ENCODE data around the gene ZBTB25. TPM values are rescaled to one million over a fixed set of nuclear protein-coding genes. Genes with fewer than 3 reads are reported as not detected.
A peak's percentile ranks its signal among the peaks of the same experiment; 100 is the strongest.
"Not testable (repeated sequence)": the region's sequence is repeated elsewhere in the genome, so short reads cannot be mapped to it uniquely, and the experiment has no call there.

The ZBTB25 gene
- total RNA-seq, 2 donors from 2014 or later = 54.8 to 63.1 TPM

GRCh38 chr14:64536488-64537245 lies 33.0 kb upstream of the ZBTB25 start:
- H3K4me3 Mint-ChIP-seq = peak overlapping the region; percentile 19
- H3K27me3 Mint-ChIP-seq = no peaks in the 10 kb centered on the region
- no peak for DNase-seq
- H3K9me3 ChIP-seq (ENCODE audit: control insufficient read depth, low read length, poor library complexity, severe bottlenecking) = no peaks in the 10 kb centered on the region
- peaks cover 18% of the 10 kb centered on the region for H3K4me1 Mint-ChIP-seq
- peaks cover 8% of the 10 kb centered on the region for H3K36me3 Mint-ChIP-seq (ENCODE audit: low read depth)
- no peak overlapping the region for H3K27ac Mint-ChIP-seq
- no peak for ATAC-seq

GRCh38 chr14:64531567-64531966 lies 27.9 kb upstream of the ZBTB25 start:
- no peak for ATAC-seq
- Mint-ChIP-seq H3K36me3 (ENCODE audit: low read depth) (no peaks in the 10 kb centered on the region), H3K27ac (peak overlapping the region; percentile 49), H3K27me3 (no peaks in the 10 kb centered on the region), H3K4me1 (peaks cover 8% of the 10 kb centered on the region), H3K4me3 (no peak overlapping the region)
- no peaks in the 10 kb centered on the region for H3K9me3 ChIP-seq (ENCODE audit: control insufficient read depth, low read length, poor library complexity, severe bottlenecking)
- DNase-seq = no peak

- Mint-ChIP-seq H3K27me3 (no peaks in the 10 kb centered on the region), H3K4me3 (no peak overlapping the region), H3K36me3 (ENCODE audit: low read depth) (no peaks in the 10 kb centered on the region), H3K4me1 (peaks cover 8% of the 10 kb centered on the region), H3K27ac (peak overlapping the region; percentile 41)
- DNase-seq (no peak), ATAC-seq (no peak)
- no peaks in the 10 kb centered on the region for H3K9me3 ChIP-seq (ENCODE audit: control insufficient read depth, low read length, poor library complexity, severe bottlenecking)
Observed at GRCh38 chr14:64525354-64525753, 21.7 kb upstream of the ZBTB25 start.

GRCh38 chr14:64522591-64523355 lies 19.1 kb upstream of the ZBTB25 start:
- DNase-seq = no peak
- Mint-ChIP-seq H3K4me3 (no peak overlapping the region), H3K36me3 (ENCODE audit: low read depth) (no peaks in the 10 kb centered on the region), H3K4me1 (peaks cover 7% of the 10 kb centered on the region), H3K27me3 (no peaks in the 10 kb centered on the region), H3K27ac (no peak overlapping the region)
- no peaks in the 10 kb centered on the region for H3K9me3 ChIP-seq (ENCODE audit: control insufficient read depth, low read length, poor library complexity, severe bottlenecking)
- ATAC-seq = peak; percentile 35

- Mint-ChIP-seq H3K27ac (peak overlapping the region; percentile 72), H3K27me3 (no peaks in the 10 kb centered on the region), H3K4me1 (peaks cover 17% of the 10 kb centered on the region), H3K36me3 (ENCODE audit: low read depth) (no peaks in the 10 kb centered on the region), H3K4me3 (no peak overlapping the region)
- no peak for ATAC-seq
- no peaks in the 10 kb centered on the region for H3K9me3 ChIP-seq (ENCODE audit: control insufficient read depth, low read length, poor library complexity, severe bottlenecking)
- DNase-seq = no peak
Observed at GRCh38 chr14:64520699-64521098, 17.1 kb upstream of the ZBTB25 start.

- Mint-ChIP-seq H3K4me3 (no peak overlapping the region), H3K36me3 (ENCODE audit: low read depth) (no peaks in the 10 kb centered on the region), H3K27me3 (no peaks in the 10 kb centered on the region), H3K27ac (no peak overlapping the region), H3K4me1 (peaks cover 24% of the 10 kb centered on the region)
- ATAC-seq = no peak
- no peaks in the 10 kb centered on the region for H3K9me3 ChIP-seq (ENCODE audit: control insufficient read depth, low read length, poor library complexity, severe bottlenecking)
- DNase-seq = no peak
Observed at GRCh38 chr14:64518229-64518628, 14.6 kb upstream of the ZBTB25 start.

- not testable (repeated sequence) for ATAC-seq; H3K4me3 Mint-ChIP-seq; H3K9me3 ChIP-seq (ENCODE audit: control insufficient read depth, low read length, poor library complexity, severe bottlenecking); H3K27me3 Mint-ChIP-seq; DNase-seq; H3K36me3 Mint-ChIP-seq (ENCODE audit: low read depth); H3K27ac Mint-ChIP-seq
- peaks cover 24% of the 10 kb centered on the region for H3K4me1 Mint-ChIP-seq
Observed at GRCh38 chr14:64517667-64518066, 14.0 kb upstream of the ZBTB25 start.

- Mint-ChIP-seq H3K4me1 (peaks cover 27% of the 10 kb centered on the region), H3K27ac (peak overlapping the region; percentile 60), H3K36me3 (ENCODE audit: low read depth) (no peaks in the 10 kb centered on the region), H3K27me3 (no peaks in the 10 kb centered on the region), H3K4me3 (peak overlapping the region; percentile 31)
- no peaks in the 10 kb centered on the region for H3K9me3 ChIP-seq (ENCODE audit: control insufficient read depth, low read length, poor library complexity, severe bottlenecking)
- ATAC-seq (no peak), DNase-seq (no peak)
Observed at GRCh38 chr14:64516969-64517368, 13.3 kb upstream of the ZBTB25 start.

- Mint-ChIP-seq H3K27ac (no peak overlapping the region), H3K27me3 (no peaks in the 10 kb centered on the region), H3K4me3 (no peak overlapping the region), H3K36me3 (ENCODE audit: low read depth) (no peaks in the 10 kb centered on the region), H3K4me1 (peaks cover 44% of the 10 kb centered on the region)
- DNase-seq (no peak), ATAC-seq (no peak)
- H3K9me3 ChIP-seq (ENCODE audit: control insufficient read depth, low read length, poor library complexity, severe bottlenecking) = no peaks in the 10 kb centered on the region
Observed at GRCh38 chr14:64515053-64515452, 11.4 kb upstream of the ZBTB25 start.

GRCh38 chr14:64513271-64513670 lies 9.6 kb upstream of the ZBTB25 start:
- Mint-ChIP-seq H3K27ac (no peak overlapping the region), H3K36me3 (ENCODE audit: low read depth) (no peaks in the 10 kb centered on the region), H3K4me3 (no peak overlapping the region), H3K4me1 (peaks cover 59% of the 10 kb centered on the region), H3K27me3 (no peaks in the 10 kb centered on the region)
- DNase-seq = no peak
- ATAC-seq = no peak
- no peaks in the 10 kb centered on the region for H3K9me3 ChIP-seq (ENCODE audit: control insufficient read depth, low read length, poor library complexity, severe bottlenecking)

GRCh38 chr14:64510825-64511671 lies 7.4 kb upstream of the ZBTB25 start:
- H3K4me3 Mint-ChIP-seq = peak overlapping the region; percentile 85
- H3K4me1 Mint-ChIP-seq = peaks cover 63% of the 10 kb centered on the region
- DNase-seq = peak; percentile 44 to 58 (median 49)
- H3K27ac Mint-ChIP-seq = peak overlapping the region; percentile 99
- no peaks in the 10 kb centered on the region for H3K36me3 Mint-ChIP-seq (ENCODE audit: low read depth)
- ATAC-seq = peak; percentile 68
- H3K9me3 ChIP-seq (ENCODE audit: control insufficient read depth, low read length, poor library complexity, severe bottlenecking) = no peaks in the 10 kb centered on the region
- no peaks in the 10 kb centered on the region for H3K27me3 Mint-ChIP-seq

GRCh38 chr14:64509036-64509435 lies 5.4 kb upstream of the ZBTB25 start:
- H3K4me3 Mint-ChIP-seq = peak overlapping the region; percentile 85
- peaks cover 6% of the 10 kb centered on the region for H3K36me3 Mint-ChIP-seq (ENCODE audit: low read depth)
- ATAC-seq (no peak), DNase-seq (no peak)
- no peaks in the 10 kb centered on the region for H3K9me3 ChIP-seq (ENCODE audit: control insufficient read depth, low read length, poor library complexity, severe bottlenecking)
- peaks cover 70% of the 10 kb centered on the region for H3K4me1 Mint-ChIP-seq
- peak overlapping the region; percentile 99 for H3K27ac Mint-ChIP-seq
- no peaks in the 10 kb centered on the region for H3K27me3 Mint-ChIP-seq

GRCh38 chr14:64508215-64508776 lies 4.7 kb upstream of the ZBTB25 start:
- Mint-ChIP-seq H3K36me3 (ENCODE audit: low read depth) (peaks cover 6% of the 10 kb centered on the region), H3K4me3 (peak overlapping the region; percentile 85), H3K27me3 (no peaks in the 10 kb centered on the region), H3K4me1 (peaks cover 68% of the 10 kb centered on the region), H3K27ac (peak overlapping the region; percentile 99)
- H3K9me3 ChIP-seq (ENCODE audit: control insufficient read depth, low read length, poor library complexity, severe bottlenecking) = no peaks in the 10 kb centered on the region
- ATAC-seq (no peak), DNase-seq (no peak)

All from T-helper 17 cell (primary cell).